CD14-positive monocyte (primary cell): ENCODE results near the gene TMEM119. TPM values are rescaled to one million over a fixed set of nuclear protein-coding genes. Genes with fewer than 3 reads are reported as not detected.

Experiments used
- DNase-seq, 3 donors: peaks; one replicate each; pipeline ENCODE4 v3.0.0-alpha.2; 2011 to 2022
- H2AFZ ChIP-seq: 2 replicates; pipeline ENCODE4 v1.6.0; 2012; ENCODE audit warnings: mild to moderate bottlenecking, low read depth, low read length, inconsistent platforms; ENCODE audit not compliant: insufficient read depth, poor library complexity, severe bottlenecking
- H3K27ac ChIP-seq, 2 donors: 1 replicate in 1 of 2; 2 replicates in 1 of 2; pipeline ENCODE4 v1.5.1; 2012 to 2013; ENCODE audit warnings: low read length in 2 of 2, control low read depth in 1 of 2, inconsistent platforms in 1 of 2, low read depth in 1 of 2, mild to moderate bottlenecking in 1 of 2
- H3K27me3 ChIP-seq, 2 donors: one replicate each; pipeline versions ENCODE4 v1.6.0 to v1.6.1; 2011 to 2013; ENCODE audit warnings: low read length in 2 of 2; ENCODE audit not compliant: control insufficient read depth in 2 of 2, insufficient read depth in 2 of 2
- H3K36me3 ChIP-seq, 2 donors: replicated peaks in 1 of 2; 1 replicate in 1 of 2; 2 replicates in 1 of 2; pipeline versions ENCODE4 v1.5.1 to v1.6.1; 2012 to 2013; ENCODE audit warnings: low read length in 2 of 2, control low read depth in 1 of 2, inconsistent platforms in 1 of 2, mild to moderate bottlenecking in 1 of 2; ENCODE audit not compliant: insufficient read depth in 2 of 2, control insufficient read depth in 1 of 2
- H3K4me1 ChIP-seq, 2 donors: 1 replicate in 1 of 2; 2 replicates in 1 of 2; pipeline versions ENCODE4 v1.5.1 to v1.6.1; 2012 to 2013; ENCODE audit warnings: low read length in 2 of 2, control low read depth in 1 of 2, inconsistent platforms in 1 of 2, mild to moderate bottlenecking in 1 of 2, moderate library complexity in 1 of 2; ENCODE audit not compliant: insufficient read depth in 2 of 2, control insufficient read depth in 1 of 2
- H3K4me2 ChIP-seq: replicated peaks from 2 replicates; pipeline ENCODE3; 2012; ENCODE audit warnings: low read length, moderate library complexity, mild to moderate bottlenecking; ENCODE audit not compliant: poor library complexity, severe bottlenecking; ENCODE audit errors: extremely low read depth
- H3K4me3 ChIP-seq, 3 experiments: fragments of 200-600 bp in 1 of 3; sonication (generic) in 1 of 3; replicated peaks in 1 of 3; 1 replicate in 2 of 3; 2 replicates in 1 of 3; pipeline ENCODE4 v1.5.1; 2011 to 2013; ENCODE audit warnings: low read length in 3 of 3, mild to moderate bottlenecking in 3 of 3, control low read depth in 2 of 3, low read depth in 2 of 3, inconsistent platforms in 1 of 3, moderate library complexity in 1 of 3
- H3K79me2 ChIP-seq: 2 replicates; pipeline ENCODE4 v1.6.0; 2012; ENCODE audit warnings: mild to moderate bottlenecking, control low read depth, inconsistent platforms, low read length, moderate library complexity; ENCODE audit not compliant: insufficient read depth
- H3K9ac ChIP-seq: 2 replicates; pipeline ENCODE4 v1.6.0; 2017; ENCODE audit warnings: low read length, mild to moderate bottlenecking; ENCODE audit not compliant: insufficient read depth, poor library complexity, severe bottlenecking
- H3K9me3 ChIP-seq, 2 donors: replicated peaks in 1 of 2; 1 replicate in 1 of 2; 2 replicates in 1 of 2; pipeline versions ENCODE4 v1.5.1 to v1.6.1; 2012 to 2013; ENCODE audit warnings: low read length in 2 of 2, control low read depth in 1 of 2; ENCODE audit not compliant: control insufficient read depth in 1 of 2, insufficient read depth in 1 of 2
- H4K20me1 ChIP-seq: 2 replicates; pipeline ENCODE4 v1.6.0; 2012; ENCODE audit warnings: mild to moderate bottlenecking, low read length, control low read depth, moderate library complexity; ENCODE audit not compliant: insufficient read depth
- H3K27ac Mint-ChIP-seq, 7 donors: one replicate each; pipeline ENCODE4 v1.8.0; 2020; ENCODE audit warnings: mild to moderate bottlenecking in 7 of 7, mixed read lengths in 7 of 7, moderate library complexity in 6 of 7, inconsistent platforms in 2 of 7
- H3K27me3 Mint-ChIP-seq, 3 donors: one replicate each; pipeline ENCODE4 v1.8.0; 2021 to 2022; ENCODE audit warnings: low read depth in 3 of 3, mild to moderate bottlenecking in 3 of 3, mixed read lengths in 3 of 3, moderate library complexity in 3 of 3, inconsistent platforms in 1 of 3
- H3K36me3 Mint-ChIP-seq, 2 donors: one replicate each; pipeline ENCODE4 v1.8.0; 2020; ENCODE audit warnings: mixed read lengths in 2 of 2, inconsistent platforms in 1 of 2, mild to moderate bottlenecking in 1 of 2
- H3K4me1 Mint-ChIP-seq: one replicate; pipeline ENCODE4 v1.8.0; 2020; ENCODE audit warnings: mild to moderate bottlenecking, mixed read lengths
- H3K4me3 Mint-ChIP-seq, 2 donors: one replicate each; pipeline ENCODE4 v1.8.0; 2020; ENCODE audit warnings: mild to moderate bottlenecking in 2 of 2, mixed read lengths in 2 of 2, moderate library complexity in 1 of 2
- H3K9me3 Mint-ChIP-seq, 7 donors: one replicate each; pipeline ENCODE4 v1.8.0; 2020 to 2022; ENCODE audit warnings: mixed read lengths in 7 of 7, mild to moderate bottlenecking in 6 of 7, moderate library complexity in 6 of 7, inconsistent platforms in 2 of 7
- WGBS: methylation state at CpG from one replicate; pipeline ENCODE4 v1.1.5; 2013; ENCODE audit warnings: missing lambda C conversion rate; ENCODE audit not compliant: insufficient coverage; 5-methylcytosine and 5-hydroxymethylcytosine counted together
- intact Hi-C, 2 donors: fragments of 100-400 bp; cut with micrococcal nuclease; formaldehyde crosslinking; loops; one replicate each; pipeline versions ENCODE4 v1.15.0 to v1.15.1; 2023
- polyA plus RNA-seq, 3 donors: library from polyadenylated mRNA; depleted of rRNA in 1 of 3; unstranded in 2 of 3; stranded (reverse) in 1 of 3; fragments of 300-500 nt in 2 of 3; fragments of >200 nt in 1 of 3; fragmentation: Illumina TruSeq in 2 of 3; gene quantifications; 1 replicate in 2 of 3; 2 replicates in 1 of 3; pipeline ENCODE4 v1.2.3, GENCODE V29; 2012 to 2021
- TF ChIP-seq, protein P1 (sequence below): fragments of 200-600 bp; IDR thresholded peaks from one replicate; pipeline ENCODE4 v1.8.0; 2022; ENCODE audit warnings: antibody characterized with exemption, mild to moderate bottlenecking

The TMEM119 gene
- polyA plus RNA-seq, 3 donors = 0.18 to 0.85 (median 0.56) TPM

DNA sequence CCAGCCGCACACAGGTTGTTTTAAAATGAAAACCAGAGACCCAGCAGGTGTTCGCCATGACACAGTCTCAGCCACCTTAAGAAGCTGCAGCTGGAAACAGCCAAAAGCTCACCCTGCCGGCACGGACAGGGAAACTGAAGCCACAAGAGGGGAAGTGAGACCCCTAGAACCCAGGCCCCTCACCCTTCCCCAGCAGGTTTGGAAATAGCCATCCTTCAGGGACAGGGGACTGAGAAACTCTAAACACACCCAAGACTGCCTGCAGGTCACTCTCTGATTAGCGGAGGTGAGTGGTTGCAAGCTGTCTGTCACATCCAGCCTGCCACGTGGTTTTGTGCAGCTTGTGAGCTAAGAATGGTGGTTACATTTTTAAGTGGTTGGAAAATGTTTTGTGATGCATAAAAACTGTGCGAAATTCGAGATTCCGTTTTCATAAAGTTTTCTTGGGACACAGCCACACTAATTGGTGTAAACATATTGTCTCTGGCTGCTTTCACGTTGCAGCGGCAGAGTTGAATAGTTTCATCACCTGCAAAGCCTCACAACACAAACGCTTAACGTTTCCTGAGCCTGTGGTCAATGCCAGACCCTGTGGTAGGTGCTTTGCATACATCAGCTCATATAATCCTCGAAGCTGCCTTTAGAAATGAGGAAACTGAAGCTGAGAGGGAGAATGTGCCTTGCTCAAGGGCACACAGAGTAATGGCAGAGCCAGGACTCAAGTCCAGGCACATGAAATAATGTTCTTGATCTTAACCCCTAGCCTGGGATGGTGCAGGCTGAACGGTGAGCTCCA lies 37.5 kb upstream of the TMEM119 start:
- intact Hi-C loops = no loop called here
- peaks cover 3% of the 10 kb centered on the region for H4K20me1 ChIP-seq
- WGBS = 2% methylated on average over 10 of the region's 15 CpGs
- TF ChIP-seq, protein P1, sequence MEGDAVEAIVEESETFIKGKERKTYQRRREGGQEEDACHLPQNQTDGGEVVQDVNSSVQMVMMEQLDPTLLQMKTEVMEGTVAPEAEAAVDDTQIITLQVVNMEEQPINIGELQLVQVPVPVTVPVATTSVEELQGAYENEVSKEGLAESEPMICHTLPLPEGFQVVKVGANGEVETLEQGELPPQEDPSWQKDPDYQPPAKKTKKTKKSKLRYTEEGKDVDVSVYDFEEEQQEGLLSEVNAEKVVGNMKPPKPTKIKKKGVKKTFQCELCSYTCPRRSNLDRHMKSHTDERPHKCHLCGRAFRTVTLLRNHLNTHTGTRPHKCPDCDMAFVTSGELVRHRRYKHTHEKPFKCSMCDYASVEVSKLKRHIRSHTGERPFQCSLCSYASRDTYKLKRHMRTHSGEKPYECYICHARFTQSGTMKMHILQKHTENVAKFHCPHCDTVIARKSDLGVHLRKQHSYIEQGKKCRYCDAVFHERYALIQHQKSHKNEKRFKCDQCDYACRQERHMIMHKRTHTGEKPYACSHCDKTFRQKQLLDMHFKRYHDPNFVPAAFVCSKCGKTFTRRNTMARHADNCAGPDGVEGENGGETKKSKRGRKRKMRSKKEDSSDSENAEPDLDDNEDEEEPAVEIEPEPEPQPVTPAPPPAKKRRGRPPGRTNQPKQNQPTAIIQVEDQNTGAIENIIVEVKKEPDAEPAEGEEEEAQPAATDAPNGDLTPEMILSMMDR = no peak
- Mint-ChIP-seq H3K27ac (peak overlapping the region; percentile 98 to 100 (median 100)), H3K4me1 (peaks cover 80% of the 10 kb centered on the region), H3K4me3 (peak overlapping the region; percentile 39 to 98), H3K27me3 (peaks cover 0 to 2% (median 0%) of the 10 kb centered on the region in 3 donors), H3K36me3 (peaks cover 9 to 13% of the 10 kb centered on the region in 2 donors), H3K9me3 (peaks cover 0 to 5% (median 0%) of the 10 kb centered on the region in 7 donors)
- H3K4me3 ChIP-seq = peak overlapping the region in 1 of 3 experiments; percentile 88
- H3K4me2 ChIP-seq = peak overlapping the region; percentile 94
- H3K4me1 ChIP-seq = peaks cover 82 to 83% of the 10 kb centered on the region in 2 donors
- H3K9ac ChIP-seq = peak overlapping the region; percentile 26
- no peaks in the 10 kb centered on the region for H3K27me3 ChIP-seq
- no peaks in the 10 kb centered on the region for H3K9me3 ChIP-seq
- peaks cover 42% of the 10 kb centered on the region for H3K79me2 ChIP-seq
- H3K36me3 ChIP-seq = no peaks in the 10 kb centered on the region
- H3K27ac ChIP-seq = peak overlapping the region; percentile 98 to 99
- H2AFZ ChIP-seq = peak overlapping the region; percentile 13
- DNase-seq = peak; percentile 59 to 71 (median 65)

DNA sequence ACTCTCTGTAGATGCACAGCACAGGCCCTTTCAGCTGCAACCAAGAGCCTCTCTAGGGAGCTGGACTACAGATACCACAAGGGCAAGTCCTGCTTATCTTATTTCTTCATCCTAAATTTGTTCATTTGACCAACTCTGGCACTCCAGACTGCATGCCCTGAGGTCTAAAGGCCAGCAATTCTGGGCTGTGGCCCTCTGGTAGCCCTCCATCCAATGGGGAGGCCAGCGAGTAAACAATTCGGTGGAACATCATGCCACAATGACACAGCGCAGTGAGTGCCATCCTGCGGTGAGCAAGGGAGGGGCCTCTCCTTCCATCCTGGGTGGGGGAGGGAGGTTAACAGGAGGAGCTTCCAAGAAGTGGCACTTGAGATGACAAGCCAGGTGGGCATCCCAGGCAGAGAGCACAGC lies 36.5 kb upstream of the TMEM119 start:
- Histone ChIP-seq H4K20me1 (peaks cover 12% of the 10 kb centered on the region), H3K36me3 (no peaks in the 10 kb centered on the region), H3K9ac (peak overlapping the region; percentile 79), H3K4me1 (peaks cover 93 to 94% of the 10 kb centered on the region in 2 donors), H3K27ac (peak overlapping the region; percentile 98 to 99), H3K79me2 (peaks cover 53% of the 10 kb centered on the region), H3K27me3 (no peaks in the 10 kb centered on the region), H2AFZ (peak overlapping the region; percentile 24), H3K4me2 (peak overlapping the region; percentile 94), H3K9me3 (no peaks in the 10 kb centered on the region), H3K4me3 (peak overlapping the region in 2 of 3 experiments; percentile 83 to 88)
- WGBS = 0% methylated on average over 2 of the region's 4 CpGs
- intact Hi-C loops = loop anchor here in 1 of 2 donors (5.0 kb wide), 1 partner anchor 72 kb away; the partner anchor contains the start of genes ISCU and SART3
- Mint-ChIP-seq H3K27me3 (peaks cover 0 to 1% (median 0%) of the 10 kb centered on the region in 3 donors), H3K4me3 (peak overlapping the region; percentile 96 to 98), H3K4me1 (peaks cover 88% of the 10 kb centered on the region), H3K36me3 (peaks cover 15 to 17% of the 10 kb centered on the region in 2 donors), H3K27ac (peak overlapping the region; percentile 98 to 100 (median 100)), H3K9me3 (peaks cover 0 to 5% (median 0%) of the 10 kb centered on the region in 7 donors)
- TF ChIP-seq, protein P1 = no peak
- peak; percentile 64 to 73 (median 69) for DNase-seq
